K562 treated with DMSO at 1 percent for 12 hours (cell line): ENCODE data around the gene STT3A. TPM values are rescaled to one million over a fixed set of nuclear protein-coding genes. Genes with fewer than 3 reads are reported as not detected.

ENCODE experiments used
- total RNA-seq: library from RNA; unstranded; fragments of 300-600 nt; gene quantifications from 2 replicates; pipeline ENCODE4 v1.2.3, GENCODE V29; 2022; ENCODE audit not compliant: insufficient read depth

The STT3A gene
- total RNA-seq, result 73.7 and 167 TPM in 2 replicates

DNA sequence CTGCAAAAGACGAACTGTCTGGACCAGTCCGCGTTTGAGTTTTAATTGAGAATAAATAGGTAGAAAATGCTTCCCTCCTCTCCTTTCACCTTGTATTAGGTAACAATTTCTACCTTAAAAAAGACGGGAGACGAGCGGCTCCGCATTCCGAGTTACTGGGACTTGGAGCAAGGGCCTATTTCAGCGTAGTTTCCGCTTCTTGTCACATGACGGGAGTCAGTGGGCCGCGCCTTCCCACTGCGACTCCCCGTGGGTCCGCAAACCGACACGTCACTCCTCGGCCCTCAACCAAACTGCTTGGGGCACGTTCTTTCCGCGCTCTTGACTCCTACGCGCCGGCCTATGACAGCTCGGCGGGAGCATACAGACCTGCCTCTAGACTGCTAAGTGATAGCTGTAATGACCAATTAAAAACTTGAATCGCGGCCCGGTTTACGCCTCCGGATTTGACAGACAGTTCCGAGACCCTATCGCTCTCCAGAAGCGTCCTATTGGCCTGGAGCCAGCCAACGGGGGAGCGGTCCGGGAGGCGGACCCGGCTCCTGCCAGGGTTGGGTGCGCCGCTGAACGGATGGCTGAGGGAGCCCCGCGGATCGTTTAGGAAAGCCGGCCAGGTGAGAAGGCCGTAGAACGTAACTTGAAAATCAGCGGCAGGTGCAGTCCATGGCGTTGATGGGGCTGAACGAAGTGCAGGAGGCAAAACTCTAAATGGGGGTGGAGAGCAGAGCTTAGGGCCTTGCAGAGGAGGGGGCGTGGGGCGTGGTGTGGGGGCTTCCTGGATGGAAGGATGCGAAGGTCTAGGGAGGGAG lies at the start of gene STT3A:
TSS of gene STT3A (plus strand) at position 548 of the 809 bp plus-strand sequence. CDS start 3,064 bp downstream, outside the sequence.

GRCh38 chr11:125568970-125569914 lies 23.4 kb upstream of the STT3A start, which contains the start of gene EI24:
Gene EI24, plus strand, starts transcription at chr11:125569477. Its CDS starts 3,051 bp downstream, at chr11:125572528.

GRCh38 chr11:125624756-125625213 lies 32.1 kb downstream of the STT3A start, which contains the start of gene CHEK1:
Gene CHEK1, plus strand, starts transcription at chr11:125625163. Its CDS starts 1,606 bp downstream, at chr11:125626769.

Other genes starting within 250 kb of the STT3A start
- 13.3 and 16.2 TPM in 2 replicates for gene FEZ1, start 96.6 kb upstream of the STT3A start, total RNA-seq
- 84.6 and 143 TPM in 2 replicates for gene EI24, start 23.4 kb upstream of the STT3A start, total RNA-seq
- 55.9 and 98.7 TPM in 2 replicates for gene CHEK1, start 32.3 kb downstream of the STT3A start, total RNA-seq
- 0.50 TPM in 1 of 2 replicates, not detected in the other for gene ACRV1, start 88.0 kb downstream of the STT3A start, total RNA-seq
- gene PATE1, start 153.4 kb downstream of the STT3A start, total RNA-seq, result not detected in 2 replicates
- gene PATE2, start 186.0 kb downstream of the STT3A start, total RNA-seq, result not detected in 2 replicates
- not detected in 2 replicates for gene PATE3, start 195.3 kb downstream of the STT3A start, total RNA-seq
- not detected in 2 replicates for gene PATE4, start 240.5 kb downstream of the STT3A start, total RNA-seq